LNCaP clone FGC (cell line): ENCODE data around the gene NT5DC2.

Experiments used
- DNase-seq: peaks from one replicate; pipeline ENCODE4 v3.0.0-alpha.2; 2011; ENCODE audit warnings: low read depth
- H3K4me3 ChIP-seq: 2 replicates; pipeline ENCODE4 v1.5.1; 2011; ENCODE audit warnings: mild to moderate bottlenecking, low read depth, low read length, control low read depth
- CTCF ChIP-seq: IDR thresholded peaks from 2 replicates; pipeline ENCODE4 v1.5.1; 2012; ENCODE audit warnings: mild to moderate bottlenecking; ENCODE audit not compliant: control insufficient read depth, insufficient read depth; ENCODE audit errors: extremely low read depth

NT5DC2 gene

GRCh38 chr3:52484680-52485461, 48.8 kb downstream of the NT5DC2 start:
- no peak for TF ChIP-seq CTCF
- no peak for DNase-seq
- H3K4me3 ChIP-seq: no peak overlapping the region

- no peak for TF ChIP-seq CTCF
- no peak for DNase-seq
- H3K4me3 ChIP-seq: no peak overlapping the region
These were observed 49.9 kb downstream of the NT5DC2 start for GRCh38 chr3:52483577-52484381.

- no peak for DNase-seq
- H3K4me3 ChIP-seq: no peak overlapping the region
- TF ChIP-seq CTCF: no peak
These were observed 50.6 kb downstream of the NT5DC2 start for GRCh38 chr3:52483081-52483480.

- DNase-seq: no peak
- peak; percentile 17; the same call in 1 of the 2 replicates for TF ChIP-seq CTCF
- no peak overlapping the region for H3K4me3 ChIP-seq
These were observed 51.7 kb downstream of the NT5DC2 start for GRCh38 chr3:52481819-52482521.

GRCh38 chr3:52480768-52481715, 52.6 kb downstream of the NT5DC2 start:
- no peak for DNase-seq
- no peak for TF ChIP-seq CTCF
- no peak overlapping the region for H3K4me3 ChIP-seq
